ENCODE results near the gene PNLIPRP1.

GRCh38 chr10:116657863-116658551 is 67.2 kb downstream of the PNLIPRP1 start:
- TF ChIP-seq EZH2 (IDR thresholded peaks at IDR 0.05; ENCODE audit: borderline replicate concordance), result no peak
- TF ChIP-seq CTCF (IDR thresholded peaks at IDR 0.05; ENCODE audit: poor library complexity), result no peak

Data from hepatocyte (in vitro differentiated cells).